ENCODE data around the gene RGL1. TPM values are rescaled to one million over a fixed set of nuclear protein-coding genes. Genes with fewer than 3 reads are reported as not detected.

Gene RGL1
- total and polyA plus RNA-seq, 2 donors (not counting 1 experiment from before 2014, with no cell fraction given) = 16.2 to 21.4 TPM

DNA sequence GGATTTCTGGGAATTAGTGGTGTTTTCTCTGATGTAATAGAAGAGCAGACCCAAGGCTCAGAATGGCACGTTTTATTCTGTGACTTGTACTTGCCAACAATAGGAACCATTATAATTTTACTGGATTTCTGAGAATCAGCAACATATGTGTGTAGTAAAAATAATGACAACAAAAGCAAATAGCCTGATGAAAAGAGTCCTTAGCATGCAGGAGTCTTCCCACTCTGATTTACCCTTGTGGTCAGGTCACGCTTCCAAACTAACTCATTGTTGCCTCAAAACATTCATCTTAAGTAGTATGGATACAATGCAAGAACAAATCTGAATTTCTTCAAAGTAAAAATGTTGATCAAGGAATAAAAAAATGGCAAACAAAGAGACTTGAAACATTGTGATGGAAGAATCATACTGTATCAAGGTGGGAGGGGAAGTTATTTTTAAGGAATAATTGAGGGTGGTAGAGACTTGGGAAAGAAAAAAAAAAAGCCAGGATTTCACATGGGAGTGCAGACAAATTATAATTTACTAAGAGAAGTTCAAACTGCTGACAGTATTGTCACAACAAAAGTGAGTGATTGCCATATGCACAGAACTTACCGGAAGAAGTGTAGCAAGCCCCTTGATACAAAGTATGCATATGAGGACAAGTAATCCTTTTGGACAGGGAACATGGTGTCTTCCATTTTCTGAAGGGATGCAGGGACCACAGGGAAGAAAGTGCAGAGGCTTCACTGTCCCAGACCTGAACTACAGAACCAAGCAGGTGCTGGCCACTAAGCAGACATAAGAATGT is 31.2 kb upstream of the RGL1 start:
- Histone ChIP-seq H3K27me3 (ENCODE audit: control insufficient read depth, insufficient read depth, low read length) (no peaks in the 10 kb centered on the region), H3K27ac (ENCODE audit: insufficient read depth, low read length) (no peak overlapping the region), H3K36me3 (ENCODE audit: control insufficient read depth, insufficient read depth, low read length) (no peaks in the 10 kb centered on the region), H3K4me2 (ENCODE audit: extremely low read depth, insufficient read depth, low read length) (no peak overlapping the region), H2AFZ (ENCODE audit: low read length) (no peak overlapping the region), H3K4me3 (replicated peaks in 1 of 4; ENCODE audit: control extremely low read depth in 1 of 4, insufficient read depth in 1 of 4, low read depth in 3 of 4, low read length in 4 of 4) (no peak overlapping the region), H3K9me3 (ENCODE audit: control insufficient read depth, insufficient read depth, low read depth, low read length) (no peaks in the 10 kb centered on the region), H4K20me1 (ENCODE audit: control insufficient read depth, extremely low read depth, insufficient read depth, low read length) (no peaks in the 10 kb centered on the region), H3K4me1 (ENCODE audit: control insufficient read depth, extremely low read depth, insufficient read depth, low read length) (no peaks in the 10 kb centered on the region), H3K79me2 (ENCODE audit: control insufficient read depth, insufficient read depth, low read length) (no peaks in the 10 kb centered on the region), H3K9ac (ENCODE audit: insufficient read depth, low read length) (no peak overlapping the region)
- no peak for TF ChIP-seq EZH2 (IDR thresholded peaks at IDR 0.05; ENCODE audit: low read length, missing control alignments)
- TF ChIP-seq, protein P1, sequence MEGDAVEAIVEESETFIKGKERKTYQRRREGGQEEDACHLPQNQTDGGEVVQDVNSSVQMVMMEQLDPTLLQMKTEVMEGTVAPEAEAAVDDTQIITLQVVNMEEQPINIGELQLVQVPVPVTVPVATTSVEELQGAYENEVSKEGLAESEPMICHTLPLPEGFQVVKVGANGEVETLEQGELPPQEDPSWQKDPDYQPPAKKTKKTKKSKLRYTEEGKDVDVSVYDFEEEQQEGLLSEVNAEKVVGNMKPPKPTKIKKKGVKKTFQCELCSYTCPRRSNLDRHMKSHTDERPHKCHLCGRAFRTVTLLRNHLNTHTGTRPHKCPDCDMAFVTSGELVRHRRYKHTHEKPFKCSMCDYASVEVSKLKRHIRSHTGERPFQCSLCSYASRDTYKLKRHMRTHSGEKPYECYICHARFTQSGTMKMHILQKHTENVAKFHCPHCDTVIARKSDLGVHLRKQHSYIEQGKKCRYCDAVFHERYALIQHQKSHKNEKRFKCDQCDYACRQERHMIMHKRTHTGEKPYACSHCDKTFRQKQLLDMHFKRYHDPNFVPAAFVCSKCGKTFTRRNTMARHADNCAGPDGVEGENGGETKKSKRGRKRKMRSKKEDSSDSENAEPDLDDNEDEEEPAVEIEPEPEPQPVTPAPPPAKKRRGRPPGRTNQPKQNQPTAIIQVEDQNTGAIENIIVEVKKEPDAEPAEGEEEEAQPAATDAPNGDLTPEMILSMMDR (conservative IDR thresholded peaks at IDR 0.05 in 1 of 2, IDR thresholded peaks at IDR 0.05 in 1 of 2; ENCODE audit: low read depth in 1 of 2, low read length in 2 of 2) = no peak
- DNase-seq (ENCODE audit: low read depth in 2 of 2) = no peak

GRCh38 chr1:183774938-183775337 is 30.0 kb upstream of the RGL1 start:
- no peaks in the 10 kb centered on the region for H3K79me2 ChIP-seq (ENCODE audit: control insufficient read depth, insufficient read depth, low read length)
- H4K20me1 ChIP-seq (ENCODE audit: control insufficient read depth, extremely low read depth, insufficient read depth, low read length) = no peaks in the 10 kb centered on the region
- H3K4me3 ChIP-seq (replicated peaks in 1 of 4; ENCODE audit: control extremely low read depth in 1 of 4, insufficient read depth in 1 of 4, low read depth in 3 of 4, low read length in 4 of 4) = no peak overlapping the region
- H3K4me1 ChIP-seq (ENCODE audit: control insufficient read depth, extremely low read depth, insufficient read depth, low read length) = no peaks in the 10 kb centered on the region
- H3K27me3 ChIP-seq (ENCODE audit: control insufficient read depth, insufficient read depth, low read length) = no peaks in the 10 kb centered on the region
- TF ChIP-seq, protein P1 (conservative IDR thresholded peaks at IDR 0.05 in 1 of 2, IDR thresholded peaks at IDR 0.05 in 1 of 2; ENCODE audit: low read depth in 1 of 2, low read length in 2 of 2) = no peak
- TF ChIP-seq EZH2 (IDR thresholded peaks at IDR 0.05; ENCODE audit: low read length, missing control alignments) = no peak
- H3K27ac ChIP-seq (ENCODE audit: insufficient read depth, low read length) = no peak overlapping the region
- no peaks in the 10 kb centered on the region for H3K36me3 ChIP-seq (ENCODE audit: control insufficient read depth, insufficient read depth, low read length)
- no peak overlapping the region for H2AFZ ChIP-seq (ENCODE audit: low read length)
- DNase-seq (ENCODE audit: low read depth in 2 of 2) = no peak
- H3K9ac ChIP-seq (ENCODE audit: insufficient read depth, low read length) = no peak overlapping the region
- H3K4me2 ChIP-seq (ENCODE audit: extremely low read depth, insufficient read depth, low read length) = no peak overlapping the region
- H3K9me3 ChIP-seq (ENCODE audit: control insufficient read depth, insufficient read depth, low read depth, low read length) = no peaks in the 10 kb centered on the region

GRCh38 chr1:183776731-183777130 is 28.2 kb upstream of the RGL1 start:
- Histone ChIP-seq H4K20me1 (ENCODE audit: control insufficient read depth, extremely low read depth, insufficient read depth, low read length) (no peaks in the 10 kb centered on the region), H3K4me2 (ENCODE audit: extremely low read depth, insufficient read depth, low read length) (no peak overlapping the region), H3K79me2 (ENCODE audit: control insufficient read depth, insufficient read depth, low read length) (no peaks in the 10 kb centered on the region), H3K4me3 (replicated peaks in 1 of 4; ENCODE audit: control extremely low read depth in 1 of 4, insufficient read depth in 1 of 4, low read depth in 3 of 4, low read length in 4 of 4) (no peak overlapping the region), H3K27me3 (ENCODE audit: control insufficient read depth, insufficient read depth, low read length) (no peaks in the 10 kb centered on the region), H3K27ac (ENCODE audit: insufficient read depth, low read length) (no peak overlapping the region), H3K36me3 (ENCODE audit: control insufficient read depth, insufficient read depth, low read length) (no peaks in the 10 kb centered on the region), H3K4me1 (ENCODE audit: control insufficient read depth, extremely low read depth, insufficient read depth, low read length) (no peaks in the 10 kb centered on the region), H3K9me3 (ENCODE audit: control insufficient read depth, insufficient read depth, low read depth, low read length) (no peaks in the 10 kb centered on the region), H3K9ac (ENCODE audit: insufficient read depth, low read length) (no peak overlapping the region), H2AFZ (ENCODE audit: low read length) (no peak overlapping the region)
- TF ChIP-seq, protein P1 (conservative IDR thresholded peaks at IDR 0.05 in 1 of 2, IDR thresholded peaks at IDR 0.05 in 1 of 2; ENCODE audit: low read depth in 1 of 2, low read length in 2 of 2) = no peak
- TF ChIP-seq EZH2 (IDR thresholded peaks at IDR 0.05; ENCODE audit: low read length, missing control alignments) = no peak
- DNase-seq (ENCODE audit: low read depth in 2 of 2) = peak; percentile 65
